DOHH2 (cell line): ENCODE results near the gene ENKUR.

Experiments used
- H3F3A ChIP-seq: fragments of 200-600 bp; sonication (generic), shearing (Covaris generic); 2 replicates; pipeline ENCODE4 v1.6.0; 2016; ENCODE audit warnings: antibody characterized with exemption, mild to moderate bottlenecking; ENCODE audit not compliant: control insufficient read depth, insufficient read depth
- H3K27ac ChIP-seq: fragments of 200-600 bp; sonication (generic); 2 replicates; pipeline ENCODE4 v1.5.1; 2014; ENCODE audit warnings: low read depth, mild to moderate bottlenecking, low read length, moderate library complexity
- H3K27me3 ChIP-seq: fragments of 200-600 bp; sonication (generic); 2 replicates; pipeline ENCODE4 v1.6.1; 2014; ENCODE audit warnings: mild to moderate bottlenecking, low read length, mixed read lengths; ENCODE audit not compliant: control insufficient read depth
- H3K36me3 ChIP-seq: fragments of 200-600 bp; sonication (generic); 2 replicates; pipeline ENCODE4 v1.6.1; 2014; ENCODE audit warnings: mild to moderate bottlenecking, low read length, moderate library complexity, mixed read lengths; ENCODE audit not compliant: control insufficient read depth
- H3K4me1 ChIP-seq: fragments of 200-600 bp; sonication (generic); 2 replicates; pipeline ENCODE4 v1.6.1; 2014; ENCODE audit warnings: mild to moderate bottlenecking, low read length, mixed read lengths; ENCODE audit not compliant: control insufficient read depth
- H3K4me2 ChIP-seq: fragments of 200-600 bp; sonication (generic); 2 replicates; pipeline ENCODE4 v1.6.0; 2014; ENCODE audit warnings: mild to moderate bottlenecking, low read length, moderate library complexity
- H3K4me3 ChIP-seq: fragments of 200-600 bp; sonication (generic); 2 replicates; pipeline ENCODE4 v1.5.1; 2014; ENCODE audit warnings: mild to moderate bottlenecking, low read length, mixed read lengths
- H3K79me2 ChIP-seq: fragments of 200-600 bp; sonication (generic); 2 replicates; pipeline ENCODE4 v1.6.1; 2014; ENCODE audit warnings: mild to moderate bottlenecking, low read length, mixed read lengths; ENCODE audit not compliant: control insufficient read depth
- H3K9me2 ChIP-seq: fragments of 200-600 bp; sonication (generic); replicated peaks from 2 replicates; pipeline ENCODE4 v1.6.1; 2014; ENCODE audit warnings: mild to moderate bottlenecking, low read length, mixed read lengths; ENCODE audit not compliant: control insufficient read depth
- H3K9me3 ChIP-seq: fragments of 200-600 bp; sonication (generic); 2 replicates; pipeline ENCODE4 v1.6.1; 2014; ENCODE audit warnings: antibody characterized with exemption, low read length, mixed read lengths; ENCODE audit not compliant: control insufficient read depth, insufficient read depth
- H4K20me1 ChIP-seq: fragments of 200-600 bp; sonication (generic); 2 replicates; pipeline ENCODE4 v1.6.0; 2014; ENCODE audit warnings: low read depth, mild to moderate bottlenecking, antibody characterized with exemption, low read length, moderate library complexity; ENCODE audit not compliant: control insufficient read depth, insufficient read depth
- CTCF ChIP-seq: fragments of 200-600 bp; sonication (generic); IDR thresholded peaks from one replicate; pipeline ENCODE4 v1.5.1; 2014; ENCODE audit warnings: antibody characterized with exemption, mild to moderate bottlenecking, low read depth, low read length; ENCODE audit not compliant: poor library complexity, severe bottlenecking
- EZH2phosphoT487 ChIP-seq: fragments of 200-600 bp; sonication (generic); IDR thresholded peaks from 2 replicates; pipeline ENCODE4 v1.6.1; 2017; ENCODE audit warnings: borderline replicate concordance, mild to moderate bottlenecking, antibody characterized with exemption, low read length, moderate library complexity, mixed read lengths

ENKUR gene

GRCh38 chr10:25063157-25063556, 47.2 kb upstream of the ENKUR start:
- Histone ChIP-seq H3K9me2 (no peaks in the 10 kb centered on the region), H3K9me3 (no peaks in the 10 kb centered on the region), H3K4me3 (no peak overlapping the region), H3K36me3 (no peaks in the 10 kb centered on the region), H3K27ac (no peak overlapping the region), H4K20me1 (no peaks in the 10 kb centered on the region), H3K27me3 (no peaks in the 10 kb centered on the region), H3K79me2 (no peaks in the 10 kb centered on the region), H3F3A (no peaks in the 10 kb centered on the region), H3K4me1 (no peaks in the 10 kb centered on the region), H3K4me2 (no peak overlapping the region)
- TF ChIP-seq CTCF (no peak), EZH2phosphoT487 (no peak)

GRCh38 chr10:25061711-25062449, 45.9 kb upstream of the ENKUR start:
- no peaks in the 10 kb centered on the region for H3K27me3 ChIP-seq
- H4K20me1 ChIP-seq: no peaks in the 10 kb centered on the region
- H3K27ac ChIP-seq: no peak overlapping the region
- no peak overlapping the region for H3K4me3 ChIP-seq
- H3K9me3 ChIP-seq: no peaks in the 10 kb centered on the region
- TF ChIP-seq EZH2phosphoT487 (no peak), CTCF (no peak)
- H3K36me3 ChIP-seq: no peaks in the 10 kb centered on the region
- H3K4me1 ChIP-seq: no peaks in the 10 kb centered on the region
- no peaks in the 10 kb centered on the region for H3F3A ChIP-seq
- H3K4me2 ChIP-seq: no peak overlapping the region
- H3K79me2 ChIP-seq: no peaks in the 10 kb centered on the region
- H3K9me2 ChIP-seq: no peaks in the 10 kb centered on the region

GRCh38 chr10:25061125-25061524, 45.2 kb upstream of the ENKUR start:
- Histone ChIP-seq H3K27me3 (no peaks in the 10 kb centered on the region), H3K4me2 (no peak overlapping the region), H3K9me2 (no peaks in the 10 kb centered on the region), H3K36me3 (no peaks in the 10 kb centered on the region), H3K4me1 (no peaks in the 10 kb centered on the region), H4K20me1 (no peaks in the 10 kb centered on the region), H3K79me2 (no peaks in the 10 kb centered on the region), H3K4me3 (no peak overlapping the region), H3K27ac (no peak overlapping the region), H3K9me3 (no peaks in the 10 kb centered on the region), H3F3A (no peaks in the 10 kb centered on the region)
- TF ChIP-seq EZH2phosphoT487 (no peak), CTCF (no peak)
